D721Med (cell line): ENCODE measurements around the gene ATP1A3.
"Not testable (repeated sequence)": the region's sequence is repeated elsewhere in the genome, so short reads cannot be mapped to it uniquely, and the experiment has no call there.

Experiments used
- DNase-seq: peaks from one replicate; pipeline ENCODE4 v3.0.0; 2011; ENCODE audit warnings: low spot score; ENCODE audit not compliant: insufficient read length
- FAIRE-seq: peaks from 2 replicates; lab custom pipeline; 2011; peaks lifted over from hg19 to GRCh38; lab: Jason Lieb, UNC
- CTCF ChIP-seq: IDR thresholded peaks from 2 replicates; pipeline ENCODE4 v1.5.1; 2012; ENCODE audit warnings: mild to moderate bottlenecking, control low read depth; ENCODE audit not compliant: insufficient read depth; ENCODE audit errors: missing control alignments

Gene ATP1A3

GRCh38 chr19:42023121-42023942, 29.3 kb upstream of the ATP1A3 start:
- peak; percentile 30 for TF ChIP-seq CTCF
- FAIRE-seq, result no peak
- DNase-seq, result no peak

- no peak for FAIRE-seq
- TF ChIP-seq CTCF, result no peak
- no peak for DNase-seq
Measured at GRCh38 chr19:42022616-42023015, 28.6 kb upstream of the ATP1A3 start.

- DNase-seq (no peak), FAIRE-seq (no peak)
- no peak for TF ChIP-seq CTCF
Measured at GRCh38 chr19:42021185-42021584, 27.2 kb upstream of the ATP1A3 start.

GRCh38 chr19:42018503-42019193, 24.6 kb upstream of the ATP1A3 start:
- FAIRE-seq (no peak), DNase-seq (no peak)
- TF ChIP-seq CTCF, result no peak

- no peak for FAIRE-seq
- DNase-seq, result no peak
- TF ChIP-seq CTCF, result no peak
Measured at GRCh38 chr19:42017040-42017439, 23.0 kb upstream of the ATP1A3 start.

- not testable (repeated sequence) for FAIRE-seq, DNase-seq
Measured at GRCh38 chr19:42012747-42013146, 18.7 kb upstream of the ATP1A3 start.

- no peak for DNase-seq
- no peak for TF ChIP-seq CTCF
- no peak for FAIRE-seq
Measured at GRCh38 chr19:42010245-42011126, 16.5 kb upstream of the ATP1A3 start.
